ENCODE data around the gene CXCL14.

Gene CXCL14

GRCh38 chr5:135596788-135597187, 18.0 kb upstream of the CXCL14 start:
- no peak for DNase-seq

GRCh38 chr5:135596157-135596763, 17.5 kb upstream of the CXCL14 start:
- DNase-seq: no peak

DNA sequence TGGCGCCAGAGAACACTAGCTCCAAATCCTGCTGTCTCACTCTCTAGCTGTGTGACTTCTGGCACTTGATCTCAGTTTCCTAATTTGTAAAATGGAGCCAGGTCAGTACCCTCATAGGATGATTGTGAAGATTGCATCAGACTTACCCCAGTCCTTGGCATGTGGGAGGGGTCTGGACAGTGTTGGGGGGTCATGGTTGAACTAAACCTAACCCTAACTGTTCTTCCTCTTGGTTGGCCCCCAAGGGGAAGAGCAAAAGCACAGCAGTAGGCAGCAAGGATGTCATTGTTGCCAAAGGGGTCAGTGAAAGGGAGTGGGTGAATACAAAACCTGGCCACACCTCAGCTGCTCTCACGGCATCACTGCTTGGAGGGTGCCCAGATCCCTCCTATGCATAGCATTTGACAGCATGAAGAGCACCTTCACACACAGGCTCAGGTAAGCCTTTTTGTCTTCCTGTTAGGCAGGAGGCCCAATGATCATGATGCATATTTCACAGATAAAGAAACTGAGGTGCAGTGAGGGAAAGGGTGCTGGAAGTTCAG, 15.7 kb upstream of the CXCL14 start:
- no peak for DNase-seq

- no peak for DNase-seq
Measured at GRCh38 chr5:135593886-135594285, 15.1 kb upstream of the CXCL14 start.

DNA sequence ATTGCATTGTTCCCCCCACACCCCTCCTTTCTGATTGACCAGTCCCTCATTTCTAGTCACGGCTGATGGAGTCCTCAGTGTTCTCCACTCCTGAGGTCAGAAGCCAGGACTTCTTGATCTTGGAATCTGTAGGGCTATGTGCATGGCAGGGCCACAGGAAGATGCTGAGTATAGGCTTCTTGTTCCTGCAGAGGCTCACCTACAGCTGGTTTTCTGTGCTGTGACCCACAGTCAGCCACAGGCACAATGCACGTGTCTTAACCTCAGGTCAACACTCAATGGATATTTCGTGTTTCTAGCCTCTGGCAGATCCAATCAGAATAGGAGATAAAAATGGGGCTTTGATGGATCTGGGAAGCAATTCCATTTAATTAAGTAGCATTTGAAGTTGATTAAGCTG, 14.3 kb upstream of the CXCL14 start:
- DNase-seq: no peak

DNA sequence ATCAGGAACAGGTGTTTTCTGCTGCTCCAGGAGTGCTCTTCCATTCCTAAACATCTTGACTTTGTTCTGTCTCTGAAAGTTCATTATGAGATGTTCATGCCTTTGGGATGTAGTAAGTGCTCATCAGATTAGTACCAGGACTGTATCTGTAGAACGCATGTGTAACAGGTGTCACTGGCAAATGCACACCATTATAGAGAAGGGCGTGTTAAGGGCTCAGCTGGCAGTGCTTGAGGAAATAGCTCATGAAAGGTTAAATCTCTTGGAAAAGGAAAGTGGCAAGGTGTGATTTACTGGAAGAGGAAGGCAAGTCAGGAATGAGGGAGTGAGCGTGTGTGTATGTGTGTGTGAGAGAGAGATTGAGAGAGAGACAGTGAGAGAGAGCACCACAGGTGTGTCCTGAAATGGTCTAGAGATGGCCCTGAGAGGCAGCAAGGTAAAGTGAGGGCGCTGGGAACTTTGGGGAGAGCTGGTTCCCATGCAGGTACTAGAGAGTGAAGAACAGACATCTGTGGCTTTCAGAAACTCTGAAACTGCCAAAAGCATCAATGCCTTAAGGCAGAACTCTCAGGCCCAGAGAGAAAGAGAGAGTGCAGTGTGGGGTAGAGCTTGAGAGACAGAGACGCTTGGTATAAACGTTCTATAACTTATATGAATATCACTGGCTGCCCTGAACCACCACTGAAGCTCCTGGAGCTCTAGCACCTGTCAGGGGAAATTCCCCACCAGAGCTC, 13.7 kb upstream of the CXCL14 start:
- DNase-seq: no peak

- DNase-seq: peak in 3 of 56 donors; percentile 13 to 24 (median 13)
Measured at GRCh38 chr5:135591277-135591676, 12.5 kb upstream of the CXCL14 start.

DNA sequence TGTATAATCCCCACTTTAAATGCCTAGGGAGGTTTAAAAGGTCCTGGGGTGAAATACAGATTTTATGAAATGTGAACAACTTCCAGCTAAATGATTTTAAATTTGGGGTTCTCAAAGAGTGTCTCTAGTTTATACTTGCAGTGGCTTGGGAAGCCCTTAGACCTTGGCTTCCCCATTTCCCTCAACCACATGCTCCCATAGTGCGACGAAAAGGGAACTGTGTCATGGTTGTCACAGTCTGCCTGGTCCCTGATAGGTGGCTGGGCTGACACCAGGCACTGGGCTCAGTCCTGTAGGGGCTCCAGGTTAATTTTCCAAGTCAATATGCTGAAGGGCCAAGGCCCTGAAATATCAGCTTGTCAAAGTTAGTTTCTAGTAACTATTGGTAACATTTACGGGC, 10.4 kb upstream of the CXCL14 start:
- no peak for DNase-seq

DNA sequence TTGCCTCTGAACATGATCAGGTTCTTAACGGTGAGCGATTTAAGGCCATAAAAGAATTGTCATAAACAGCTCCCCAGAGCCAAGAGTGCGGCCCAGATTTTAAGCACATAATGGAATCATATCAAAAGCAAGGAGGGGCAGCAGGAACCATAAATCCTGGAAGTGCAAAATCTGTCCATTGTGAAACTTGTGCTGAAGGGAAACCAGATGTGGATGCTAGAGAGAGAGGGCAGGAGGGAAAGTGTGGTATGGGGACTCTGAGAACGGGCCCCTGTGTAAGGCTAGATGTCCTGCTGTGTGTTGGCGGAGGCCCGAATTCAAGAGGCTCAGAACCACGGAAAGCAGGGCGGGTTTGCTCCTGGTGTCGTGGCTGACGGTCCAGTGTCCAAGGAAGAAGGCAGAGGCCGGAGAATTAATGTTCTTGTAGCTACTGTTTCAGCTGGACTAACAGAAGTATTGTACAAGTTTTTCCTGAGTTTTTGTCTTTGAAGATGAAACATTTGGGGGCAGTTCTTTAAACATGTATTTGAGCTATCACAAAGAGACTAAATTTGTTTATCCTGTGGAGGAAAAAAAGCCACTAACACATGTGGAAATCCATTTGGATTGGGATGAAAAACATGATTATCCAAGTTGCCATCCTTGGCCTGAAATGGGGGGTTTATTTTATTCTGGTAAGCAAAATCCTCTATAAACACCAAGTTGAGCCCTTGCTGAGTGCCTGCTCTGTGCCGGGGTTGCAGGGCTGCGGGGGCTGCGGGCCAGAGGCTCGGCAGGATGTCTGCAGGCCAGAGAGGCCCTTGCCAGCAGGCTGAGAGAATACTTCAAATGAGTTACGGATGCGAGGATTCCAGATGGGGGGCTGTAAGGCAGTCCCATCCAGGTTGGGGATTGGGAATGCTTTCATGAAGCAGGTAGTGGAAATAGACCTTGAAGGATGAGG, 9.2 kb upstream of the CXCL14 start:
- no peak for DNase-seq

- no peak for DNase-seq
Measured at GRCh38 chr5:135584918-135585317, 6.1 kb upstream of the CXCL14 start.

DNA sequence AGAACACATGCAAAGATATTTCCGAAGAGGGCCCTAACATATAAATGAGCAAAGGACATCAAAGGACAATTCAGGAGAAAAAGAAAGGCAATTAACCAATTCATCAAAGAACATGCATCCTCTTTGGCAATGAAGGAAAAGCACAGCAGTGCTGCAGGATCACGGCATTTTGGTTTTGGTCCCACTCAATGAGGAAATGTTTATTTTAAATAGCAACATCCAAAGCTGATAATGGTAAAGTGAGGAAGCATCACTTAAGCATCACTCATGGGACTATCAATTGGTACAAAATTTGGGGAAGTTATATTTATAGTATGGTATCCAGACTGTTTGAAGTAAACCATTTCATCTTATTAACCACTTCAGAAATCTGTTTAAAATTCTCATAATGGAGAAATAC, 5.5 kb upstream of the CXCL14 start:
- DNase-seq: no peak

DNA sequence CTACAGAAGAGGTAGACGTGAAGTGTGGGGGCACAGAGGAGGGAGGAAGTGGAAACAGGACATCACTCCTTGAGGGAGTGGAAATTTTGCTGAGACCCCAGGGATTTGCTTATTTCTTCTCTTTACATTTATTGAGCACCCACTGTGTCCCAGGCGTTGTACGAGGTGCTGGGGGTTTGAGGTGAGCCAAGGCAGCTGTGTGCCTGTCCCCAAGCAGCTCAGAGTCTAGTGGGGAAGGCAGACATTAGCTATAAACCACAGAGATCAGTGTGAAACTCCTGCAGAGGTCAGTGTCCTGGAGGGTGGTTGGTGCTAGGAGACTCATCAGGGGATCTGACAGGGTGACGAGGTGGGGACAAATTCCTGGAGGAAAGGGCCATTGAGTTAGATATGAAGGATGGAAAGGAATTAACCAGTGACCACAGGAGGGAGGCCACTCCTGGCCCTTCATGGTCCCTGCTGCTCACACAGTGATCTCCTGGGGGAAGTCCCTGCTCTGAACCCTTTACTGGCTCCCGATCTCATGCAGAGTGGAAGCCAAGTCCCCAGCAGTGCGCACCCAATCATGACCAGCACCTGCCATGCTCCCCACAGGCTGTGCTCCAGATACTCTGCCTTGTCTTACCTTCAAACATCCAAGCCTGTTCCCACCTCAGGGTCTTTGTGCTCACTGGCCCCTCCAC, 3.4 kb upstream of the CXCL14 start:
- no peak for DNase-seq

DNA sequence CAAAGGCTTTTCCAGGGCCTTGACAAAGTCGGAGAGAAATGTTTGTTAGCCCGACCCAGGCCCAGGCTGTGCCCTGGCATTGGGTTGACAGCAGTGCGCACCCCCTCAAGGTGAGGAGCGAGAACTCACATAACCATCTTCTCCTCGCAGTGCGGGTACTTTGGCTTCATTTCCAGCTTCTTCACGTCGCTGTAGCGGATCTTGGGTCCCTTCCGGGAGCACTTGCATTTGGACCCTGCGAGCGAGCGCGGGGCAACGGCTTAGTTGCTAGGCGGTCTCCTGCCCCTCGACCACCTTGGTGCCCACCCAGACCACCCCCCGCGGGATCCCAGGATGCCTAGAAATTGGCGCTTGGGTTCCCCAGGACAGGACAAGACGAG, 496 bp downstream of the CXCL14 start:
- DNase-seq: no peak

DNA sequence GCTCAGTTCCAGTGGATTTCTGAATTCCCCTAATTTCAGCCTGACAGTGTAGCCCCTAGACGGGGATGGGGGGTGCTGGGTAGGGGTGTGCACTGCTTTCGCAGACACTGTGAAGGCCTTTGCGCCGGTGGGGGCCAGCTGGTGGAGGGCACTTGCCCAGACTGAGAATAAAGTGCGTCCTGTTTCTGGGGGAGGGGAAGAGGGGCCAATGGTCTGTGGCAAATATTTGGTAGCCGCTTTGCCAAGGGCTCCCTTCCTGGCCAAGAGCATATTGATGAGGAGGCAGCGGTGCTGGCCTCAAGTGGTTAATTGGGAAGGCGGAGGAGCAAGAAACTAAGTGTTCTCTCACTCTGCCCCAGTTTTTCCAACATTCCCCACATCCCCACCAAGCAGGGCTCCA, 1.4 kb downstream of the CXCL14 start:
- DNase-seq: peak in 10 of 56 donors; percentile 8 to 44 (median 26)

- DNase-seq: no peak
Measured at GRCh38 chr5:135576075-135576599, 2.7 kb downstream of the CXCL14 start.

- no peak for DNase-seq
Measured at GRCh38 chr5:135574493-135574892, 4.3 kb downstream of the CXCL14 start.

GRCh38 chr5:135571902-135572301, 6.9 kb downstream of the CXCL14 start:
- DNase-seq: no peak

- no peak for DNase-seq
Measured at GRCh38 chr5:135571066-135571609, 7.7 kb downstream of the CXCL14 start.

GRCh38 chr5:135570453-135570764, 8.4 kb downstream of the CXCL14 start:
- no peak for DNase-seq

DNA sequence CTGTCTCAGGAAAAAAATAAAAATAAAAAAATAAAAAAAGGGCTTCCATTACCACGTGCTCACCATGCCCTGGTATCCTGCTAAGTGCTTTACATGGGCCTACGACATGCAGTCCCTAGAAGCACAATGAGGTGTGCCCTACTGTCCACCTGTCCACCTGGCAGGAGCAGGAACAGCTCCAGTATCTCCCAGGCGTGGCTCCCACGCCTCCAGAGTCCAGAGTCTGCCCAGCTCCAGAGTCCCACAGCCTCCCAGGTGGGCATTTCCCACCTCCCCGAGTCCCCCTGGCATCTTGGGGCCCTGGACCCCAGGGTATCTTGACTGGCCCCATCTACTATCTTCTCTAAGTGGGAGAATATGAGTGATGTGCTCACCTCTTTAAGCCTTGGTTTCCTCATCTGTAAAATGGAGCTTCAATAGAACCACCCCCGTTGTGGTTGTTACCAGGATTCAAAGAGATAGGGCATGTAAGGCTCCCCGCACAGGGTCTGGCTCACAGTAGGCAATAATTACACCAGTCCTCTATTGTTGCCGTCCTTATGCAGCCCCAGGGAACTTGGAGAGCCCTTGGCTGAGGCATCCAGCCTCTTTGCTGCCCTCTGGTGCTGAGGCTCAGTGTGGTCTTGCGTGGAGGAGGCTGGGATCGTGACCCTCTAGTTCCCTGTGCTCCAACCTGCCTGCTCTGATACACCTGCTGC, 8.9 kb downstream of the CXCL14 start:
- DNase-seq: peak in 3 of 56 donors; percentile 14 to 16 (median 15)
